Subcutaneous abdominal adipose tissue (tissue), 5 donors: ENCODE data around the gene GSTT2.
"Not testable (repeated sequence)": the region's sequence is repeated elsewhere in the genome, so short reads cannot be mapped to it uniquely, and the experiment has no call there.

Source experiments
- H3K27ac ChIP-seq: one replicate; pipeline ENCODE4 v1.7.0; 2013; ENCODE audit warnings: low read depth, mild to moderate bottlenecking, inconsistent platforms, low read length, moderate library complexity
- H3K27me3 ChIP-seq, 5 donors: one replicate each; pipeline ENCODE4 v1.7.0; 2013; ENCODE audit warnings: low read length in 5 of 5, inconsistent platforms in 1 of 5; ENCODE audit not compliant: control insufficient read depth in 5 of 5, insufficient read depth in 4 of 5
- H3K36me3 ChIP-seq, 5 donors: one replicate each; pipeline ENCODE4 v1.7.0; 2013; ENCODE audit warnings: low read length in 5 of 5; ENCODE audit not compliant: control insufficient read depth in 5 of 5, insufficient read depth in 5 of 5
- H3K4me1 ChIP-seq, 5 donors: one replicate each; pipeline ENCODE4 v1.7.0; 2013; ENCODE audit warnings: low read length in 5 of 5, mild to moderate bottlenecking in 3 of 5, moderate library complexity in 1 of 5; ENCODE audit not compliant: control insufficient read depth in 5 of 5, insufficient read depth in 5 of 5
- H3K4me3 ChIP-seq, 5 donors: one replicate each; pipeline ENCODE4 v1.7.0; 2013; ENCODE audit warnings: low read length in 5 of 5, low read depth in 1 of 5
- H3K9ac ChIP-seq, 5 donors: one replicate each; pipeline ENCODE4 v1.7.0; 2013; ENCODE audit warnings: low read length in 5 of 5, mild to moderate bottlenecking in 4 of 5, moderate library complexity in 3 of 5
- H3K9me3 ChIP-seq, 5 donors: one replicate each; pipeline ENCODE4 v1.7.0; 2013; ENCODE audit warnings: low read length in 5 of 5; ENCODE audit not compliant: control insufficient read depth in 5 of 5
- donor health status: healthy.
- donor health status: healthy.
- donor health status: healthy.
- donor health status: healthy.
- donor health status: healthy.

Gene GSTT2

GRCh38 chr22:23954991-23955305 lies 25.0 kb upstream of the GSTT2 start:
- not testable (repeated sequence) for H3K9ac ChIP-seq, H3K27me3 ChIP-seq, H3K4me3 ChIP-seq, H3K36me3 ChIP-seq, H3K4me1 ChIP-seq, H3K9me3 ChIP-seq, H3K27ac ChIP-seq

DNA sequence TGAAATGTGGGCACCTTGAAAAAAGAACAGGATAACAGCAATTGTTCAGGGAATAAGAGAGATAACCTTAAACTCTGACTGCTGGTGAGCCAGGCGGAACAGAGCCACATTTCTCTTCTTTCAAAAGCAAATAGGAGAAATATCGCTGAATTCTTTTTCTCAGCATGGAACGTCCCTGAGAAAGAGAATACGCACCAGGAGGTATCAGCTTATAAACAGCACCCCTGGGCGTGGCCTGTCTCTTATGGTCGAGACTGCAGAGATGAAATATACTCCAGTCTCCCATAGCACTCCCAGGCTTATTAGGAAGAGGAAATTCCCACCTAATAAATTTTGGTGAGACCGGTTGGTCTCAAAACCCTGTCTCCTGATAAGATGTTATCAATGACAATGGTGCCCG lies 24.0 kb upstream of the GSTT2 start:
- not testable (repeated sequence) for H3K4me1 ChIP-seq, H3K9me3 ChIP-seq

DNA sequence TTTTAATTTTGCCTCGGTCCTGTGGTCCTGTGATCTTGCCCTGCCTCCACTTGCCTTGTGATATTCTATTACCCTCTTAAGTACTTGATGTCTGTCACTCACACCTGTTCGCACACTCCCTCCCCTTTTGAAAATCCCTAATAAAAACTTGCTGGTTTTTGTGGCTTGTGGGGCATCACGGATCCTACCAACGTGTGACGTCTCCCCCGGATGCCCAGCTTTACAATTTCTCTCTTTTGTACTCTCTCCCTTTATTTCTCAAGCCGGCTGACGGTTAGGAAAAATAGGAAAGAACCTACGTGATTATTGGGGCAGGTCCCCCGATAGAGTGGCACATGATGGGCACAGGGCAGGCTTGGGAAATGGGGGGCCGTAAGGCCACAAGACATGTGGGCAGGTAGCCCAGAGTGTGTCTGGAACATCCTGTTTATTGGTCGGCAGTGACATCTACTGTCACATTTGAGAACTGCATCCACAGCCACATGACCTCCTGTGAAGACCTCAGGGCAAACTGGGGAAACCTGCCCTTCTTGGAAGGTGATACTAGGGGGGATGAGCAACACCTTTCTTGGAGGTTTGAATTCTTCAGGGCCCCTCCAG lies 23.5 kb upstream of the GSTT2 start:
- not testable (repeated sequence) for H3K27ac ChIP-seq, H3K4me3 ChIP-seq, H3K36me3 ChIP-seq, H3K4me1 ChIP-seq, H3K27me3 ChIP-seq, H3K9ac ChIP-seq, H3K9me3 ChIP-seq

More for the DNA sequence above, 24.0 kb upstream of the GSTT2 start:
- H3K9ac ChIP-seq, H3K36me3 ChIP-seq, H3K27ac ChIP-seq, H3K4me3 ChIP-seq, H3K27me3 ChIP-seq: not testable (repeated sequence)

- not testable (repeated sequence) for H3K36me3 ChIP-seq, H3K4me3 ChIP-seq, H3K9me3 ChIP-seq, H3K27me3 ChIP-seq, H3K9ac ChIP-seq, H3K27ac ChIP-seq, H3K4me1 ChIP-seq
These were observed 18.7 kb upstream of the GSTT2 start, which contains the start of gene GSTT2B for GRCh38 chr22:23961084-23961771. Gene GSTT2B, minus strand, starts transcription at chr22:23961195. Its CDS starts 64 bp downstream, at chr22:23961131.

- H3K27me3 ChIP-seq, H3K27ac ChIP-seq, H3K9ac ChIP-seq, H3K9me3 ChIP-seq, H3K4me3 ChIP-seq: not testable (repeated sequence)
- Histone ChIP-seq H3K36me3 (peaks cover 0 to 22% (median 20%) of the 10 kb centered on the region in 5 donors), H3K4me1 (peaks cover 0 to 14% (median 6%) of the 10 kb centered on the region in 5 donors)
These were observed 13.8 kb upstream of the GSTT2 start for GRCh38 chr22:23966094-23966493.

GRCh38 chr22:23966568-23966967 lies 13.4 kb upstream of the GSTT2 start, which contains the start of gene DDTL:
Gene DDTL, plus strand, starts transcription at chr22:23966888. Its CDS starts 27 bp downstream, at chr22:23966915.
- not testable (repeated sequence) for H3K27ac ChIP-seq, H3K9ac ChIP-seq, H3K9me3 ChIP-seq, H3K27me3 ChIP-seq, H3K4me3 ChIP-seq
- Histone ChIP-seq H3K4me1 (peaks cover 0 to 14% (median 10%) of the 10 kb centered on the region in 5 donors), H3K36me3 (peaks cover 0 to 26% (median 25%) of the 10 kb centered on the region in 5 donors)

GRCh38 chr22:23969071-23969470 lies 10.9 kb upstream of the GSTT2 start:
- Histone ChIP-seq H3K4me1 (peaks cover 0 to 17% (median 12%) of the 10 kb centered on the region in 5 donors), H3K4me3 (no peak overlapping the region), H3K36me3 (peaks cover 0 to 30% (median 29%) of the 10 kb centered on the region in 5 donors), H3K9ac (no peak overlapping the region), H3K27ac (no peak overlapping the region), H3K27me3 (no peaks in the 10 kb centered on the region), H3K9me3 (no peaks in the 10 kb centered on the region)

DNA sequence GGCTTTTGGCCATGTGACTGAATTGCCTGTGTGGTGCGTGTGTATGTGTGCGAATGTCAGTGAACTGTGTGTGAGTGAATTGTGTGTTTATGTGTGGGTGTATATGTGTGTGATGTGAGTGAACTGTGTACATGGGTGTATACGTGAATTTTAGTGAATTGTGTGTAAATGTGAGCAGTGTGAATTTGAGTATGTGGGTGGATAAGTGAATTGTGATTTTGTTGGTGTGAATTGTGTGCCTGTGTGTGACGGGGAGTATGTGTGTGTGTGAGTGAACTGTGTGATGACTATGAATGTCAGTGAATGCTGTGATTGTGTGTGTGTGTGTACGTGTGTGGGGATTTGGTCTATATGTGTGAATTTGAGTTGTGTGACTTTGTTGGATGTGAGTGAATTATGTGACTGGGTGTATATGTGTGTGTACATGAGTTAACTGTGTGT lies 9.7 kb upstream of the GSTT2 start:
- H3K4me1 ChIP-seq, result peaks cover 0 to 17% (median 12%) of the 10 kb centered on the region in 5 donors
- H3K9me3 ChIP-seq, result no peaks in the 10 kb centered on the region
- H3K9ac ChIP-seq, result no peak overlapping the region
- no peaks in the 10 kb centered on the region for H3K27me3 ChIP-seq
- H3K36me3 ChIP-seq, result peaks cover 0 to 30% (median 29%) of the 10 kb centered on the region in 5 donors
- H3K4me3 ChIP-seq, result no peak overlapping the region
- H3K27ac ChIP-seq, result no peak overlapping the region

GRCh38 chr22:23970816-23971486 lies 9.0 kb upstream of the GSTT2 start:
- Histone ChIP-seq H3K4me1 (peaks cover 0 to 17% (median 12%) of the 10 kb centered on the region in 5 donors), H3K4me3 (no peak overlapping the region), H3K27me3 (no peaks in the 10 kb centered on the region), H3K27ac (no peak overlapping the region), H3K36me3 (peaks cover 0 to 30% (median 29%) of the 10 kb centered on the region in 5 donors), H3K9me3 (no peaks in the 10 kb centered on the region), H3K9ac (no peak overlapping the region)

DNA sequence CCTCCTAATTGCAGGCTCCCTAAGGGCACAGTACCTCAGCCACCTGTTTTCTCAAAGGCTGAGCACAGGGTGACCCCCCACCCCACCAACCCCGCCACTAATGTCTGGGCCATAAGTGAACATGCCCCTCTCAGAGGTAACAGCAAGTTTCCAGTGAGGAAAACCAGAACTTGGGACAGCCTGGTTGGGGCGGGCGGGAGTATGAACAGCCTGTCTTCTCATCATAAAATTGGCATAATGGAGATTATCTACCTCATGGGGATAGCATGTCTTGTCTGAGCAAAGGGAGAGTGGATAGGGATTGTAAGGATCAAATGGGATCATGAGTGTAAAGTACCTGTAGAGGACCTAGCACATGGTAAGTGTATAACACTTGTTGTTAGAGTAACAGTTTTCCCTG lies 8.0 kb upstream of the GSTT2 start:
- H3K4me3 ChIP-seq, H3K27me3 ChIP-seq, H3K27ac ChIP-seq, H3K9ac ChIP-seq, H3K9me3 ChIP-seq: not testable (repeated sequence)
- Histone ChIP-seq H3K36me3 (peaks cover 0 to 30% (median 29%) of the 10 kb centered on the region in 5 donors), H3K4me1 (peaks cover 0 to 17% (median 12%) of the 10 kb centered on the region in 5 donors)
